Renal cortical epithelial cell (primary cell): ENCODE results near the gene LIN28B. TPM values are rescaled to one million over a fixed set of nuclear protein-coding genes. Genes with fewer than 3 reads are reported as not detected.
"Not testable (repeated sequence)": the region's sequence is repeated elsewhere in the genome, so short reads cannot be mapped to it uniquely, and the experiment has no call there.

ENCODE experiments used
- DNase-seq: peaks from one replicate; pipeline ENCODE4 v3.0.0-alpha.2; 2011; ENCODE audit warnings: low read depth
- total RNA-seq: library from RNA; depleted of rRNA; stranded (reverse); fragments of >200 nt; gene quantifications from 2 replicates; pipeline ENCODE4 v1.2.3, GENCODE V29; 2014

Gene LIN28B, protein sequence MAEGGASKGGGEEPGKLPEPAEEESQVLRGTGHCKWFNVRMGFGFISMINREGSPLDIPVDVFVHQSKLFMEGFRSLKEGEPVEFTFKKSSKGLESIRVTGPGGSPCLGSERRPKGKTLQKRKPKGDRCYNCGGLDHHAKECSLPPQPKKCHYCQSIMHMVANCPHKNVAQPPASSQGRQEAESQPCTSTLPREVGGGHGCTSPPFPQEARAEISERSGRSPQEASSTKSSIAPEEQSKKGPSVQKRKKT
- total RNA-seq, result not detected in 2 replicates

- DNase-seq, result no peak
Measured at GRCh38 chr6:104956731-104957294, at the start of gene LIN28B. LIN28B (plus strand) TSS chr6:104957107; CDS start chr6:104957251, 144 bp downstream.

DNA sequence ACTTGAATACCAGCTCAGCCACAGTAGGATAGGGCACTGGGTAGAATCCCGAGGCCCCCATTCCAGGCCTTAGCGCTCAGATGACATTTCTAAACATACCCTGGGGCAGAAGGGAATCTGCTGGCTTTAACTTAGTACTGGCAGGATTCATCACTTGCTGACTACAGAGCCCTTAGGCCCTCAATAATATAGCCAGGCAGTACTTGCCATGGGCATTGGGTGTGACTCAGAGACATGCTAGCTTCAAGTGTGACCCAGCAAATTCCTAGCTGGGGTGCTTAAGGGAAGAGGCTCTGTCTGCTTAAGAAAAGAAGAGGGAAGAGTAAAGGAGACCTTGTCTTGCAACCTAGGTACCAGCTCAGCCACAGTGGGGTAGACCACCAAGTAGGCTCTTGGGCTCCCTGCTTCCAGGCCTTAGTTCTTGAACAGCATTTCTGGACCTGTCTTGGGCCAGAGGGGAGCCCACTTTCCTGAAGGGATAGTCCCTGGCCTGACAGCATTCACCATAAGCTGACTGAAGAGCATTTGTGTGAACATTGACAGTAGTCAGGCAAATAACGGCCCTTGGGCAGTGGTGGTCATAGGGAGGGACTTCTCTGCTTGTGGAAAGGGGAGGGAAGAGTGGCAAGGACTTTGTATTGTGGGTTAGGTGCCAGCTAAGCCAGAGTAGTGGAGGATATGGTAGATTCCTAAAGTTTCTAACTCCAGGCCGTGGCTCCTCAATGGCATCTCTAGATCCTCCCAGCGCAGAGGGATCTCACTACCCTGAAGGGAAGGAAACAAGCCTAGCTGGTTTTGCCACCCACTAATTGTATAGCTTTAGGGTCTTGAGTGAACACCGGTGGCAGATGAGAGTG lies 48.6 kb upstream of the LIN28B start:
- no peak for DNase-seq

DNA sequence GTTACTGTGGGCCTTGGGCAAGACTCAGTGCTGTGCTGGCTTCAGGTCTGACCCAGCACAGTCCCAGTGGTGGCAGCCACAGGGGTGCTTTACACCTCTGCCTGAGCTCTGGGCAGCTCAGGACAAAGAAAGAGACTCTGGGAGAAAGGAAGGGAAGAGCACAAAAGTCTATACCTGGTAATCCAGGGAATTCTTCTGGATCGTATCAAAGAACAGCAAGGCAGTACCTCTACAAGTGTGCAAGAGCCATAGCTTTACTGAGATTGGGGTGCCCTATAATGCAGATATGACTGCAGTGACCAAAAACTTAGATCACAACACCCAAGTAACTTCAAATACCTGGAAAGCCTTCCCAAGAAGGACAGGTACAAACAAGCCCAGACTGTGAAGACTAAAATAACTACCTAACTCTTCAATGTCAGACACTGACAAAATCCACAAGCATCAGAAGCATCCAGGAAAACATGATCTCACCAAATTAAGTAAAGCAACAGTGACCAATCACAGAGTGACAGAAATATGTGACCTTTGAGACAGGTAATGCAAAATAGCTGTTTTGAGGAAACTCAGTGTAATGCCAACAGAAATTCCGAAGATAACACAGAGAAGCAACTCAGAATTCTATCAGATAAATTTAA lies 47.9 kb upstream of the LIN28B start:
- DNase-seq, result no peak

GRCh38 chr6:104921896-104922295 lies 35.0 kb upstream of the LIN28B start:
- DNase-seq, result no peak

DNA sequence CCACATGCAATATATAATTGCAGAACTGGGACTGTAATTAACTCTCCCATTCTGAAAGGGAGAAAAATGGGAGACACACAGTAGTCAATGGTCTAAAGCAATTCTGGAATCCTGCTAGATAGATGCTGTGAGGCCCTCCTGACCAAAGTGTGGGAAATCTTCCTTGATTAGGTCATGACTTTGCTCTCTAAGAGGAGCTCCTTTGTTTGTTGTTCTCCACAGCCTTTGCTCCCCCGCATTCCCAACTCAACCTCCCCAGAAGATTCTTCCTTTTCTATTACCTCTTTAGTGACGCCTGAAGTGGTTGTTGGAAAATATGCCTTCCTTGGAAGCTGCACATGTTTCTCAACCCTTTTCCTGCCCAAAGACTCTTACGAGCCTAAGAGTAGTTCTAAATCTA lies 28.8 kb upstream of the LIN28B start:
- DNase-seq, result peak; percentile 3

- DNase-seq, result no peak
Measured at GRCh38 chr6:104929353-104929752, 27.6 kb upstream of the LIN28B start.

- no peak for DNase-seq
Measured at GRCh38 chr6:104930939-104931338, 26.0 kb upstream of the LIN28B start.

- no peak for DNase-seq
Measured at GRCh38 chr6:104936766-104937535, 20.0 kb upstream of the LIN28B start.

DNA sequence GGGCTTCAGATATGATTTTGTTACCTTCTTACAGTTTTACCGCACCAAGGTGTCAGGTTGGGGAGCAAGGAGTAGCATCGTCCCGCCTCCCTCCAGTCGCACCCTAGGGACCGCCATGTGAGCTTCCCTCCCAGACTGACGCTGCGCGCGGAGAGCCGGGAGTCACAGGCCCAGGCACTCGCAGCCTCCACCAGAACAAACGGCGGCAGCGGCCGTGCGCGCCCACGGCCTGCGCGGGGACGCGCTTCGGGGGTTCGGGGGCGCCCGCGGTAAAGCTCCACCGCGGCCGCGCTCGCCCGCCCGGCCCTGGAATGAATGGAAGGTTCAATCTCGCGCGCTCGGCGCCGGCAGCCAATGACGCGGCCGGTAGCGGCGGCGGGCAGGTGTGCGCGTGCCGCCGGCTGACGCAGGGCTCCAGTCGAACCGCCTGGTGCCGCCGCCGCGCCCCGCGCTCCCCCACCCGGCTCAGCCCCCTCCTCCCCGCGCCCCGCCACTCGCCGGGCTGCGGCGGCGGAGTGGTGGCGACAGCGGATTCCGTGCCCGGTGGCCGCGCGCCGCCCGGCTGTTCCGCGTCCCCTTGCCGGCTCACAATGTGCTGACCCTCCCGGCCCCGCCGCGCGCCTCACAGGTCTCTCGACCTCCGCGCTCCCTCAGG lies 16.5 kb upstream of the LIN28B start:
- DNase-seq, result no peak

DNA sequence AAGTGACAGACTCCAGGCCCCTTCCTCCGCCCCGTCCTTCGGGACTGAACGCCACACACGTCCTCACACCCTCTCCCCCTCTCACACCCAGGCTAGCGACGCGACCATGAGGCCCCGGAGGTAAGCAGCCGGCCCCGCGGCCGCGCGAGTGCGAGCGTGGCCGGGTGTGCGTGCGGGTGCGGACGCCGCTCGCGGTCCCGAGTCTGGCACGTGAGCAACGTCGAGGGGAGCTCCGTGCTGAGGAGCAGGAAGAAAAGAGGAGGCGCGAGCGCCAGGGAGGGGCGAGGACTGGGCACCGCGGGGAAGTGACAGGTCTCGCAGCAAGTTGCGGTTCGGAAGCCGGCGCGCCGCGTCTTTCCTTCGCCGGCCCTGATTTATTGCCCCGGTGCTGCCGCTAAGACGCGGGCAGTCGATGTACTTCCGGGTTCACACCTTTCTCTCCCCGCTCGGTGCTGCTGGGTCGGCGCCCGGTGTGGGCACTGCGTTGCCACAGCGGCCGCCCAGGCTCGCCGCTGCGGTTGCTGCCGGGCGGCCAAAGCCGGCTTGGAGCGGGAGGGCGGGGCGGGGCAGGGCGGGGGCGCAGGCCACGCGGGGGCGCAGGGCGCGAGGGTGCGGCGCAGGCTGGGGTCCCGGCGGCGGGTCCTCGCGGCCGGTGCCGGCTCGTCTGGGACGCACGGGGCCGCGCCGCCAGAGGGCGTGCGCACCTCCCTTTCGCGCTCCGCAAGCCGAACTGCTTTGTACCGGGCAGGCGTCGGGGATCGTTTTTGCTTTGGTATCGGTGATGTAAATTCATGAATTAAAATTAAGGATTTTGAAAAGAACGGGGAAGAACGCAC lies 15.8 kb upstream of the LIN28B start:
- no peak for DNase-seq

DNA sequence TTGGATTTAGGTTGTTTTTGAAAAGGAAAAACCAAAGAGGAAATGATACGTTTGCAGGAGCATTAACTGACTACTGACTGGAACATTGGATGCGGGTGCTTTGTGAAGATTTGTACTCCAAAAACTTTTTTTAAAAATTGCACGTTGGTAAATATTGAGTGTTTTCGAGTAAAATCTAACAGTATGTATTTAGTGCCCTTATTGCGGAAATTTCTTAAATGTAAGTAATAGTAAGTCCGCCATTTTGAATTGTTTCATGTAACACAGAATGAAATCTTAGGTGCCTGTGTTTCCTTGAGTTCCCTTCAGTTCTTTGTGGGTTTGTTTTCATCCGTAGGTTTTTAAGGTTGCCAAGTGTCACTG lies 15.2 kb upstream of the LIN28B start:
- DNase-seq, result no peak

- DNase-seq, result peak; percentile 19
Measured at GRCh38 chr6:104943781-104944180, 13.1 kb upstream of the LIN28B start.

- no peak for DNase-seq
Measured at GRCh38 chr6:104949206-104949605, 7.7 kb upstream of the LIN28B start.

- DNase-seq, result no peak
Measured at GRCh38 chr6:104951677-104952076, 5.2 kb upstream of the LIN28B start.

GRCh38 chr6:104952911-104953399 lies 4.0 kb upstream of the LIN28B start:
- DNase-seq, result no peak

DNA sequence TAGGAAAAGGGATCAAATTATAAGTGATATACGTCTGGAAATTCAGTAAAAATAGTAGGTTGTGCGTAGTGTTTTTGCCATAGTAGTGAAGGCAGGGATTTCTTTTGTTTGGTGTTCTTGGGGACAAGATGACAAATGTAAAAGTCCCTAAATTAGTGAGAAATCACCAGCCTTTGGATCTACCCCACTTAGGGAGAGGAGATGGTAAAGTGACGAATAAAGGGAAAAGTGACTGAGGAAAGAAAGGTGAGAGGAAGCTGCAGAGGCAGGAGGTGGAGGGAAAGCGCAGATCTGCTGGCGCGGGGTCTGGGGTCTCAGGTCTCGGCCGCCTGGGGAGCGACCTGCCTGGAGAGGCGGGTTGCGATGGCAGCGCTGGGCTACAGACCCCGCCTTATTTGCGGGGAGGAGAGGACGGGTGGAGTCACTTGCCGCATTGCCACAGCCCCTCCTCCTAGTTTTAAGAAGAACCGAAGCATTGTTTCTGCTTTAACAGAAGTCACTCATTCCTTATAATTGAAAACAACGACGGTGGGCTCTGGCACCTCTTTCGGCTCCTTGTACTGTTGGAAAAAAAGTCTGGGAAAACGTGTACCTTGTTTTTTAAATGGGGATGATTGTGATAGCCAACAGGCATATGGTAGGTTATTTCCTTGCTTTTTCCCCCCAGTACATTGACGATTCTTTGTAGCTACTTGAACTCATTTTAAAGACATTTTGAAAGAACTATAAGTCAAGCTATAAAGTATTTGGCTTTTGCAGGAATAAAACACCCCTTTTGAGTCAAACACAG lies 3.3 kb upstream of the LIN28B start:
- not testable (repeated sequence) for DNase-seq

- DNase-seq, result no peak
Measured at GRCh38 chr6:104954190-104954797, 2.6 kb upstream of the LIN28B start.

- DNase-seq, result no peak
Measured at GRCh38 chr6:104955491-104955890, 1.4 kb upstream of the LIN28B start.
